Fibroblast of lung (primary cell): ENCODE results near the gene TRMT61A. TPM values are rescaled to one million over a fixed set of nuclear protein-coding genes. Genes with fewer than 3 reads are reported as not detected.

Experiments
- DNase-seq, 2 donors: peaks; one replicate each; pipeline versions ENCODE4 v3.0.0 to v3.0.0-alpha.2; 2010; ENCODE audit warnings: low read depth in 2 of 2
- H2AFZ ChIP-seq: 2 replicates; pipeline ENCODE4 v1.5.1; 2012; ENCODE audit warnings: low read length, control low read depth, inconsistent platforms
- H3K27ac ChIP-seq: 2 replicates; pipeline ENCODE4 v1.5.1; 2011; ENCODE audit warnings: low read length, control low read depth; ENCODE audit not compliant: insufficient read depth
- H3K27me3 ChIP-seq: 2 replicates; pipeline ENCODE4 v1.5.1; 2011; ENCODE audit warnings: mild to moderate bottlenecking, low read length; ENCODE audit not compliant: control insufficient read depth, insufficient read depth
- H3K36me3 ChIP-seq: 2 replicates; pipeline ENCODE4 v1.5.1; 2011; ENCODE audit warnings: low read length; ENCODE audit not compliant: control insufficient read depth, insufficient read depth
- H3K4me1 ChIP-seq: 2 replicates; pipeline ENCODE4 v1.5.1; 2011; ENCODE audit warnings: low read length; ENCODE audit not compliant: control insufficient read depth, insufficient read depth; ENCODE audit errors: extremely low read depth
- H3K4me2 ChIP-seq: 2 replicates; pipeline ENCODE4 v1.5.1; 2011; ENCODE audit warnings: low read length, control low read depth; ENCODE audit not compliant: insufficient read depth; ENCODE audit errors: extremely low read depth
- H3K4me3 ChIP-seq, 4 experiments: fragments of 200-600 bp in 1 of 4; sonication (generic) in 1 of 4; replicated peaks in 1 of 4; 2 replicates each; pipeline ENCODE4 v1.5.1; 2011 to 2016; ENCODE audit warnings: low read length in 4 of 4, low read depth in 3 of 4, mild to moderate bottlenecking in 3 of 4, control low read depth in 2 of 4, inconsistent platforms in 1 of 4, mixed read lengths in 1 of 4; ENCODE audit not compliant: insufficient read depth in 1 of 4; ENCODE audit errors: control extremely low read depth in 1 of 4
- H3K79me2 ChIP-seq: 2 replicates; pipeline ENCODE4 v1.5.1; 2012; ENCODE audit warnings: mild to moderate bottlenecking, low read length, inconsistent platforms; ENCODE audit not compliant: control insufficient read depth, insufficient read depth
- H3K9ac ChIP-seq: 2 replicates; pipeline ENCODE4 v1.5.1; 2011; ENCODE audit warnings: mild to moderate bottlenecking, low read length, control low read depth; ENCODE audit not compliant: insufficient read depth
- H3K9me3 ChIP-seq: 2 replicates; pipeline ENCODE4 v1.5.1; 2012; ENCODE audit warnings: low read depth, low read length; ENCODE audit not compliant: control insufficient read depth, insufficient read depth
- H4K20me1 ChIP-seq: 2 replicates; pipeline ENCODE4 v1.5.1; 2011; ENCODE audit warnings: low read length; ENCODE audit not compliant: control insufficient read depth, insufficient read depth; ENCODE audit errors: extremely low read depth
- CTCF ChIP-seq, 2 donors: IDR thresholded peaks in 1 of 2; conservative IDR thresholded peaks in 1 of 2; 1 replicate in 1 of 2; 2 replicates in 1 of 2; pipeline ENCODE4 v1.5.1; 2011 to 2012; ENCODE audit warnings: low read length in 2 of 2, control low read depth in 1 of 2, inconsistent platforms in 1 of 2, low read depth in 1 of 2, mild to moderate bottlenecking in 1 of 2
- EZH2 ChIP-seq: IDR thresholded peaks from 2 replicates; pipeline ENCODE4 v1.5.1; 2012; ENCODE audit warnings: low read length, control low read depth, mild to moderate bottlenecking; ENCODE audit errors: missing control alignments
- polyA plus RNA-seq, 2 donors: library from polyadenylated mRNA; depleted of rRNA in 1 of 2; stranded (reverse) in 1 of 2; unstranded in 1 of 2; fragments of >200 nt; gene quantifications; 2 replicates each; pipeline ENCODE4 v1.2.1, GENCODE V29; 2011 to 2012; ENCODE audit warnings: missing spikeins in 1 of 2
- total RNA-seq: library from RNA; depleted of rRNA; stranded (reverse); fragments of >200 nt; gene quantifications from 2 replicates; pipeline ENCODE4 v1.2.1, GENCODE V29; 2014

TRMT61A gene
- total and polyA plus RNA-seq, 2 donors (not counting 1 experiment from before 2014, with no cell fraction given), result 4.2 to 10.6 TPM

- Histone ChIP-seq H3K9me3 (no peaks in the 10 kb centered on the region), H3K27ac (peak overlapping the region; percentile 33), H3K79me2 (peaks cover 12% of the 10 kb centered on the region), H3K4me3 (no peak overlapping the region), H2AFZ (no peak overlapping the region), H3K27me3 (no peaks in the 10 kb centered on the region), H3K4me1 (peaks cover 21% of the 10 kb centered on the region), H3K9ac (no peak overlapping the region), H3K4me2 (peak overlapping the region; percentile 83), H3K36me3 (no peaks in the 10 kb centered on the region), H4K20me1 (no peaks in the 10 kb centered on the region)
- no peak for TF ChIP-seq CTCF (conservative IDR thresholded peaks at IDR 0.05 in 1 of 2, IDR thresholded peaks at IDR 0.05 in 1 of 2; ENCODE audit: low read depth in 1 of 2, low read length in 2 of 2)
- TF ChIP-seq EZH2, result no peak
- peak in 1 of 2 donors; percentile 78 for DNase-seq
These were observed 23.2 kb downstream of the TRMT61A start for GRCh38 chr14:103552011-103552845.

DNA sequence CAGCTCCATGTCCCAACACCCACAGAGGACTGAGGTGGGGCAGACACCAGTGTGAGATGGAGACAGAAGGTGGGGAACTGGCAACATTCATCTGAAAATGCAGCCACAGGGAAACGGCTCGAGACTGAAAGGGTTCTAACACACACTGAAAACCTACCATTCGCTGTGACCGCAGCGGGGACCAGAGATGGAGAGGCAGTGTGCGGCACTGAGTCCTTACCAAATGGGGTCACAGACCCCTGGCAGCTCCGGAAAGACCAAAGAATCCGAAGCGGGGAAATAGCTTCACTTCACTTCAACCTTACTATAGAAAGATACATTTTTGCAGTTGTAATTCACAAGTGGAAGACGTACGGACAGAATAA, 23.8 kb downstream of the TRMT61A start:
- H3K4me3 ChIP-seq, result no peak overlapping the region
- peaks cover 16% of the 10 kb centered on the region for H3K79me2 ChIP-seq
- no peaks in the 10 kb centered on the region for H3K9me3 ChIP-seq
- no peak overlapping the region for H2AFZ ChIP-seq
- no peak for TF ChIP-seq CTCF (conservative IDR thresholded peaks at IDR 0.05 in 1 of 2, IDR thresholded peaks at IDR 0.05 in 1 of 2; ENCODE audit: low read depth in 1 of 2, low read length in 2 of 2)
- TF ChIP-seq EZH2, result no peak
- H3K27ac ChIP-seq, result no peak overlapping the region
- no peaks in the 10 kb centered on the region for H3K36me3 ChIP-seq
- no peak for DNase-seq
- no peak overlapping the region for H3K9ac ChIP-seq
- peaks cover 24% of the 10 kb centered on the region for H3K4me1 ChIP-seq
- peak overlapping the region; percentile 15 for H3K4me2 ChIP-seq
- no peaks in the 10 kb centered on the region for H4K20me1 ChIP-seq
- no peaks in the 10 kb centered on the region for H3K27me3 ChIP-seq

DNA sequence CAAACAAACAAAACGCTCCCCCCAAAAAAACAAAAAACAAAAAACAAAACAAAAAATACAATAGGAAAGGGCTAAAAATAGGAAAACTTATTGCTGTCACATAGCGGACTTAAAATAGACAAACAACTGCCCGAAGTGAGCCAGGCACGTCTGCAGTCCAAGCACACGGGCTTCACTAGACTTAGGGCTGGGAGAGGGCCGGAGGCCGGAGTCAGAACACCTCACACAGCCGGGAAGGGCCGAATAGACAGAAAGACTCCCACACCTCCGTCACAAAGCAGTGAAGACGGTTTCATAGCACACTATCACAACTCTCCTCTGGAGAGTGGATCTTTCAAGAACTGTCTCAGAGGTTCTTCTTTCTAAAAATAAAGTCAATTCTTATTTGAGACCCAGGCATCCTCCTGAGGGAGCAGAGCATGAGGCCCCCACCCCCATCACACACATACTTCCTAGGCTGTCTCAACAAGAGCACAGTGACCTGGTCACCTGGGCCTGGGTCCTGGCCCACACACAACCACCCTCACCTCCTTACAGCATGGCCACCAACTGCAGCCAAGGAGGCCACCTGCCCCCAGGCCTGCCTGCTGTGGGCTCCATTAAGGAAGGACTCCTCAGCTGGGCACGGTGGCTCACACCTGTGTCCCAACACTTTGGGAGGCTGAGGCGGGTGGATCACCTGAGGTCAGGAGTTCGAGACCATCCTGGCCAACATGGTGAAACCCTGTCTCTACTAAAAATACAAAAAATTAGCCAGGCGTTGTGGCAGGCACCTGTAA, 26.8 kb downstream of the TRMT61A start:
- Histone ChIP-seq H3K9me3 (no peaks in the 10 kb centered on the region), H4K20me1 (no peaks in the 10 kb centered on the region)

More for the DNA sequence above, 26.8 kb downstream of the TRMT61A start:
- Histone ChIP-seq H3K4me2 (no peak overlapping the region), H3K27me3 (no peaks in the 10 kb centered on the region), H3K27ac (no peak overlapping the region), H3K4me1 (peaks cover 31% of the 10 kb centered on the region), H2AFZ (no peak overlapping the region), H3K9ac (no peak overlapping the region), H3K4me3 (no peak overlapping the region), H3K36me3 (no peaks in the 10 kb centered on the region), H3K79me2 (peaks cover 41% of the 10 kb centered on the region)
- TF ChIP-seq EZH2, result no peak
- no peak for TF ChIP-seq CTCF (conservative IDR thresholded peaks at IDR 0.05 in 1 of 2, IDR thresholded peaks at IDR 0.05 in 1 of 2; ENCODE audit: low read depth in 1 of 2, low read length in 2 of 2)
- no peak for DNase-seq
